Measurements from ENCODE around the gene NOP53. TPM values are rescaled to one million over a fixed set of nuclear protein-coding genes. Genes with fewer than 3 reads are reported as not detected.

NOP53 gene
- polyA plus RNA-seq, 1 donor from 2014 or later = 87.0 TPM

- Histone ChIP-seq H3K9me3 (ENCODE audit: low read length) (no peaks in the 10 kb centered on the region), H3K9me2 (ENCODE audit: insufficient read depth, low read length) (no peaks in the 10 kb centered on the region), H3F3A (ENCODE audit: insufficient read depth, low read length, poor library complexity, severe bottlenecking) (no peaks in the 10 kb centered on the region), H3K27me3 (ENCODE audit: insufficient read depth, low read depth, low read length) (no peaks in the 10 kb centered on the region), H3K9ac (ENCODE audit: low read length) (no peak overlapping the region), H3K4me3 (ENCODE audit: low read length) (no peak overlapping the region), H3K36me3 (ENCODE audit: insufficient read depth, low read length) (no peaks in the 10 kb centered on the region), H2AFZ (ENCODE audit: low read depth, low read length) (no peak overlapping the region), H4K20me1 (ENCODE audit: insufficient read depth) (no peaks in the 10 kb centered on the region), H3K4me2 (ENCODE audit: low read length) (no peak overlapping the region), H3K27ac (ENCODE audit: low read length) (no peak overlapping the region), H3K79me2 (replicated peaks; ENCODE audit: insufficient read depth, low read length) (no peaks in the 10 kb centered on the region)
- TF ChIP-seq REST (IDR thresholded peaks at IDR 0.05; ENCODE audit: borderline replicate concordance) = no peak
- TF ChIP-seq CTCF (IDR thresholded peaks at IDR 0.05; ENCODE audit: poor library complexity, severe bottlenecking) = no peak
- TF ChIP-seq MXI1 (conservative IDR thresholded peaks at IDR 0.05; ENCODE audit: poor library complexity, severe bottlenecking) = no peak
- no peak for TF ChIP-seq EZH2 (IDR thresholded peaks at IDR 0.05; ENCODE audit: borderline replicate concordance, insufficient read depth, low read length, poor library complexity, severe bottlenecking)
- TF ChIP-seq SMC3 (conservative IDR thresholded peaks at IDR 0.05; ENCODE audit: poor library complexity) = no peak
- no peak for TF ChIP-seq EP300 (conservative IDR thresholded peaks at IDR 0.05; ENCODE audit: poor library complexity, severe bottlenecking)
- TF ChIP-seq TAF1 (IDR thresholded peaks at IDR 0.05; ENCODE audit: low read depth) = no peak
- TF ChIP-seq RAD21 (conservative IDR thresholded peaks at IDR 0.05) = no peak
- no peak for TF ChIP-seq POLR2AphosphoS5 (IDR thresholded peaks at IDR 0.05)
These were observed 41.3 kb upstream of the NOP53 start for GRCh38 chr19:47704024-47704423.

GRCh38 chr19:47704656-47705055, 40.7 kb upstream of the NOP53 start:
- no peak overlapping the region for H3K4me2 ChIP-seq (ENCODE audit: low read length)
- H3K9me2 ChIP-seq (ENCODE audit: insufficient read depth, low read length) = no peaks in the 10 kb centered on the region
- no peaks in the 10 kb centered on the region for H3F3A ChIP-seq (ENCODE audit: insufficient read depth, low read length, poor library complexity, severe bottlenecking)
- H3K27me3 ChIP-seq (ENCODE audit: insufficient read depth, low read depth, low read length) = no peaks in the 10 kb centered on the region
- no peak overlapping the region for H3K9ac ChIP-seq (ENCODE audit: low read length)
- no peaks in the 10 kb centered on the region for H4K20me1 ChIP-seq (ENCODE audit: insufficient read depth)
- no peaks in the 10 kb centered on the region for H3K79me2 ChIP-seq (replicated peaks; ENCODE audit: insufficient read depth, low read length)
- H3K9me3 ChIP-seq (ENCODE audit: low read length) = no peaks in the 10 kb centered on the region
- no peak overlapping the region for H2AFZ ChIP-seq (ENCODE audit: low read depth, low read length)
- H3K27ac ChIP-seq (ENCODE audit: low read length) = no peak overlapping the region
- no peaks in the 10 kb centered on the region for H3K36me3 ChIP-seq (ENCODE audit: insufficient read depth, low read length)
- TF ChIP-seq CTCF (IDR thresholded peaks at IDR 0.05; ENCODE audit: poor library complexity, severe bottlenecking) = no peak
- TF ChIP-seq POLR2AphosphoS5 (IDR thresholded peaks at IDR 0.05) = no peak
- TF ChIP-seq RAD21 (conservative IDR thresholded peaks at IDR 0.05) = no peak
- TF ChIP-seq REST (IDR thresholded peaks at IDR 0.05; ENCODE audit: borderline replicate concordance) = no peak
- TF ChIP-seq EZH2 (IDR thresholded peaks at IDR 0.05; ENCODE audit: borderline replicate concordance, insufficient read depth, low read length, poor library complexity, severe bottlenecking) = no peak
- no peak for TF ChIP-seq SMC3 (conservative IDR thresholded peaks at IDR 0.05; ENCODE audit: poor library complexity)
- TF ChIP-seq EP300 (conservative IDR thresholded peaks at IDR 0.05; ENCODE audit: poor library complexity, severe bottlenecking) = no peak
- H3K4me3 ChIP-seq (ENCODE audit: low read length) = no peak overlapping the region
